WI38 (cell line): ENCODE data around the gene POLR3K.

Experiments used
- H3K4me3 ChIP-seq: 2 replicates; pipeline ENCODE4 v1.5.1; 2011; ENCODE audit warnings: low read depth, mild to moderate bottlenecking, control low read depth, low read length
- CTCF ChIP-seq: IDR thresholded peaks from 2 replicates; pipeline ENCODE4 v1.5.1; 2012; ENCODE audit warnings: low read depth, mild to moderate bottlenecking, control low read depth, low read length

POLR3K gene

GRCh38 chr16:62283-62967 is 9.0 kb upstream of the POLR3K start:
- no peak overlapping the region for H3K4me3 ChIP-seq
- no peak for TF ChIP-seq CTCF

GRCh38 chr16:61879-62281 is 8.5 kb upstream of the POLR3K start:
- no peak for TF ChIP-seq CTCF

GRCh38 chr16:60929-61878 is 7.8 kb upstream of the POLR3K start:
- H3K4me3 ChIP-seq = no peak overlapping the region
- TF ChIP-seq CTCF = no peak

More at GRCh38 chr16:61879-62281, 8.5 kb upstream of the POLR3K start:
- H3K4me3 ChIP-seq = no peak overlapping the region

GRCh38 chr16:60166-60565 is 6.8 kb upstream of the POLR3K start:
- H3K4me3 ChIP-seq = no peak overlapping the region
- no peak for TF ChIP-seq CTCF

- H3K4me3 ChIP-seq = no peak overlapping the region
- no peak for TF ChIP-seq CTCF
These were observed 6.1 kb upstream of the POLR3K start for GRCh38 chr16:59440-60059.

- H3K4me3 ChIP-seq = no peak overlapping the region
- no peak for TF ChIP-seq CTCF
These were observed 5.4 kb upstream of the POLR3K start for GRCh38 chr16:58491-59439.
